ENCODE results near the gene IL16.
A peak's percentile ranks its signal among the peaks of the same experiment; 100 is the strongest.

DNA sequence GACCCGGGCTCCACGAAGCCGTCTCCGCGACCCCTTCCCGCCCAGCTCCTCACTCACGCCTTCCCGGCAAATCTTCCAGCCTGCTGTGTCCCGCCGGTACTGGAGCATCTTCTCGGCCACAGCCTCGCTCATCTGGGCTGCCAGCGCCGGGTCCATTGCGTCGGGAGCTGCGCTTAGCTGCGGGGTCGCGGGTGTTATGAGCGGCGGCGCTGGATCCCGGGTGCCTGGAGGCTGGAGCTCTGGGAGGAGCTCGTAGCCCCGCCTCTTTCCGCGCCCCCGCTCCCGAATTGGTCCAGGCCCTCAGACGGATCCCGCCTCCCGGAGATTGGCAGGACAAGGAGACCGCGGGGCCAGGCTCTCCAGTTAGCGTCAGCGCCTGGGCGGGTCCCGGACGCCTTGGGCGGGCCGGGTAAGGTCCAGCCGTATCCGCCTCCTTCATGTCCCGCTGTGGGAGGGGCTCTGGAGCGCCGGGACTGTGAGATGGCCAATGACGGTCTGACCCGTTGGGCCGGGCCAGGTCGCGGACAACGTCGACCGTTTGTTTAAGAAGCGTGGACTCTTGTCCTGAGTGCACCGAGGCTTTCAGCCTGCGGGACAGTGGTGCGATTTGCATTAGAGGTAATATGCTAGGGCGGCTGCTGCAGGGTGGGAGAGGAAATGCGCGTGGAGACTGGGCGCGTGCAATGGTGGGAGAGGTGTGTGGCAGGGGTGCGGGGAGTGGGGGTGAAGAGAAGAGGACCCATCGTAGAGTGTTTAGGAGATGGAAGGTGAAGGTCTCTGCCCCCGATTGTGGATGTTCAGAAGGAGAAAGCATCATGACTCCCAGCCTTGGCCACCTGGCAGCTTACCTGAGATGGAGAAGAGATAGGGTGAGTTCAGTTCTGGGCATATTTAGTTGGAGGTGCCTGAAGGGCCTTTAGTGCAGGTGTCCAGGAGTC is 127.5 kb downstream of the IL16 start, which contains the start of gene STARD5:
- TF ChIP-seq, protein P1, sequence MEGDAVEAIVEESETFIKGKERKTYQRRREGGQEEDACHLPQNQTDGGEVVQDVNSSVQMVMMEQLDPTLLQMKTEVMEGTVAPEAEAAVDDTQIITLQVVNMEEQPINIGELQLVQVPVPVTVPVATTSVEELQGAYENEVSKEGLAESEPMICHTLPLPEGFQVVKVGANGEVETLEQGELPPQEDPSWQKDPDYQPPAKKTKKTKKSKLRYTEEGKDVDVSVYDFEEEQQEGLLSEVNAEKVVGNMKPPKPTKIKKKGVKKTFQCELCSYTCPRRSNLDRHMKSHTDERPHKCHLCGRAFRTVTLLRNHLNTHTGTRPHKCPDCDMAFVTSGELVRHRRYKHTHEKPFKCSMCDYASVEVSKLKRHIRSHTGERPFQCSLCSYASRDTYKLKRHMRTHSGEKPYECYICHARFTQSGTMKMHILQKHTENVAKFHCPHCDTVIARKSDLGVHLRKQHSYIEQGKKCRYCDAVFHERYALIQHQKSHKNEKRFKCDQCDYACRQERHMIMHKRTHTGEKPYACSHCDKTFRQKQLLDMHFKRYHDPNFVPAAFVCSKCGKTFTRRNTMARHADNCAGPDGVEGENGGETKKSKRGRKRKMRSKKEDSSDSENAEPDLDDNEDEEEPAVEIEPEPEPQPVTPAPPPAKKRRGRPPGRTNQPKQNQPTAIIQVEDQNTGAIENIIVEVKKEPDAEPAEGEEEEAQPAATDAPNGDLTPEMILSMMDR (IDR thresholded peaks at IDR 0.05), result no peak
- TF ChIP-seq EP300 (IDR thresholded peaks at IDR 0.05) (no peak), POLR2A (IDR thresholded peaks at IDR 0.05) (peak; percentile 65)
